Head of caudate nucleus (tissue), 42 donors: ENCODE measurements around the gene MYO1G.
A peak's percentile ranks its signal among the peaks of the same experiment; 100 is the strongest.

Source experiments
- DNase-seq, 42 donors: peaks; one replicate each; pipeline versions ENCODE4 v3.0.0 to v3.0.0-alpha.2; 2020 to 2021; ENCODE audit warnings: mixed read lengths in 7 of 42
- intact Hi-C: fragments of 100-400 bp; cut with DNase I; formaldehyde crosslinking; loops from one replicate; pipeline ENCODE4 v1.15.0; 2022

The MYO1G gene

DNA sequence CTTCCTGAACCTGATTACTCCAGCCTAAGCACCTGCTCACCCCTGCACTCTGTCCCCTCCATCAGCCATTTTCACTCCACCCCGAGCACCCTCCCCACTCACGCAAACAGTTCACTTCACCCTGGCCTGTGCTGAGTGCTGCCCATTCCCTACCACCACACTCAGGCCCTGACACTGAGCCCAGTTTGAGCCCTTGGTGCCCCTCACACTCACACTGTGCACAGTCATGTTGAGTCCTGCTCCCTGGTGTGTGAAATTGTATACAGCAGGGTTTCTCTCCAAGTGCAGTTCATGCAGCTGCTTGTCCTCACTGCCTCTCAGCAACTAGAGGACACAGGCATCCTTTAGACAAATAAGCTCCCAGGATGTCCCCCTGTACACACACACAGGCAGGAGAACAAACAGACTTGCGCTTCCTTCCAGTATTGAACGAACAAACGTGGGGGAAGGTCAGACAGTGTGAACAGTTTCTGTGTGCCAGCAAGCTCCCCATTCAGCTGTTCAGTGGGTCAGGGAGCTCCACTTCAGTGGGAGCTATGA lies 6.8 kb downstream of the MYO1G start:
- intact Hi-C loops, result no loop called here
- no peak for DNase-seq

DNA sequence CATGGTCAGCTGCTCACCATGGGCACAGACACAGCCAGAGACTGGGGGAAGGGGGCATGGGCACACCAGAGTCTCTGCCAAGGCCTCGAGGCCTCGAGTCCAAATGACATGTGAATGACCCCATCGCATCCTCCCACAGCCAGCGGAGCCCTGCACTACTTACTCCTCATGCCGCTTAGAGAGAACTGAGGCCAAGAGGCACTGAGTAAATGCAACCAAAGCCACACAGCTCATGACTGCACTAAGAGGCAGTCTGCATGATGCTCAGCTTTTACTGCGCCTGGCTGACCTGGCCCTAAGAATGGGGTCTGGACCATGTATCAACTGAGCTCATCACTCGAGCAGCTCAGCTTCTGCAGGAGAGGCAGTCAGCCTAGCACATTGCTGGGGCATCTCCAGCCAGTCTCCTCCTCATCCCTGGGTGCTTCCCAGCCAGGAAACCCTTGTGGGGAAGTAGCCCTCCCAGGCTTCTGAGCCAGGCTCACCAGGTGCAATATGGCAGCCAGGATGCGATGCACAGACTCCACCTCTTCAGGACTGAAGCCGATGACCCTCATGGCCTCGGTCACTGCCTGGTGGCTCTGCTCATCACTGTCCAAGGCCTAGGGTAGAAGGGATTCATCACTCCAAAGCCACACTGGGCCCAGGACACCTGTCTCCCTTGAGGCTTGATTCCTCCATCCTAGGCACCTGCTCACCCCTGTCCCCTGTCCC lies 7.5 kb downstream of the MYO1G start:
- no peak for DNase-seq
- intact Hi-C loops, result no loop called here

DNA sequence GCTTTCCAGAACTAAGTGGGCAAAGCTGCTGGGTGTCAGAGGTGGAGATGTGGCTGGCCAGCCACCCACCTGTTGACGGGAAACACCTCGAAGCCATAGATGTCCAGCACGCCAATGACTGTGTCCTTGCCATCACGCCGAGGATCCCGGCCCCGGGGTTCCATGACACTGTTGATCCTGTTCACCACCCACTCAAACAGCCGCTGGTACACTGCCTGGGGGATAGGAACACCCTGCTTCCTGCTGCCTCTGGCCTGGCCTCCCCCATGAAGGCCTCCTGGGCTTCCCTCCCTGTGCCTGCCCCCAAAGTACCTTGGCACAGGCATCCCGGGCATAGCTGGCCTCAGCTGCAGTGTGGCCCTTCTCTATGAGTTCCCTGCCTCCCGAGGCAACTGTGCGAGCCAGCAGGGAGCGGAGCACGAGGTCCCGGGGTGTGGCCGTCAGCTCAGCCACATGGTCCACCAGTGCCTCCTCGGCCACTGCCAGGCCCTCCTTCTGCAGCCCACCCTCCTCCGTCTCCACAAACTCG lies 8.2 kb downstream of the MYO1G start:
- intact Hi-C loops, result no loop called here
- no peak for DNase-seq

DNA sequence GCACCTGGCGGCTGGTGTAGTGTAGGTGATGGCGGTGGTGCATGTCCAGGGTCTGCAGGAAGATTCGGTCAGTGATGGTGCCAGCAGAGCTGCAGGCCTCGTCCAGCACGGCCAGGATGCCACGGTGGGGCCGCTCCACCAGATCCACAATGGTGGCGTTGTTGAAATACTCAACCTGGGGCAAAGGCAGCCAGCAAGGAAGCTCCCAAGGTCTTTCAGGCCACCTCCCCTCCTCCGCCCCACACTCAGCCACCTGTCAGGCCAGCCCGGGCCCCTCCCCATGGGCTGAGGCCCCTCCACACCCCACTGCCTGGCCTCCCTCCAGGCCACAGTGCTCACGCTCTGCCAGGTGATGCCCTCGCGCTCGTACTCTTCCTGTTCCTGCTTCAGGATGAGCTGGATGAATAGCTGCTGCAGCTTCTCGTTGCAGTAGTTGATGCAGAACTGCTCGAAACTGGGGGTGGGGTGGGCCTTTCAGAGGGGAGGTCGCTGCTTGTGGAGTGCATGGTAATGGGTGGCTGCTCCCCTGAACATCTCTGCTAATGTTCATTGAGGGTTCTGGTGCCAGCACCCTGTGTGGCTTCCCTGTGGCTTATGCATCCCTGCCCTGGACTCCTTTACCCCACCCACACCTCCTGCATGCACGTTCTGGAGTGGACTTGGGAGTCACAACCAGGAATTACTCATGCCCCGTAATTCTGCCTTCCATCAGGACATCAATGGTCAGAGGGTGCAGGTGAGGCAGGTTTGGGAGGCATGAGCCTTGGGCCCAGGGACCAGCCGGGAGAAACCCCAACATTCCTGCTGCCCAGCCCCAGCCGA lies 8.9 kb downstream of the MYO1G start:
- intact Hi-C loops, result no loop called here
- DNase-seq, result no peak

DNA sequence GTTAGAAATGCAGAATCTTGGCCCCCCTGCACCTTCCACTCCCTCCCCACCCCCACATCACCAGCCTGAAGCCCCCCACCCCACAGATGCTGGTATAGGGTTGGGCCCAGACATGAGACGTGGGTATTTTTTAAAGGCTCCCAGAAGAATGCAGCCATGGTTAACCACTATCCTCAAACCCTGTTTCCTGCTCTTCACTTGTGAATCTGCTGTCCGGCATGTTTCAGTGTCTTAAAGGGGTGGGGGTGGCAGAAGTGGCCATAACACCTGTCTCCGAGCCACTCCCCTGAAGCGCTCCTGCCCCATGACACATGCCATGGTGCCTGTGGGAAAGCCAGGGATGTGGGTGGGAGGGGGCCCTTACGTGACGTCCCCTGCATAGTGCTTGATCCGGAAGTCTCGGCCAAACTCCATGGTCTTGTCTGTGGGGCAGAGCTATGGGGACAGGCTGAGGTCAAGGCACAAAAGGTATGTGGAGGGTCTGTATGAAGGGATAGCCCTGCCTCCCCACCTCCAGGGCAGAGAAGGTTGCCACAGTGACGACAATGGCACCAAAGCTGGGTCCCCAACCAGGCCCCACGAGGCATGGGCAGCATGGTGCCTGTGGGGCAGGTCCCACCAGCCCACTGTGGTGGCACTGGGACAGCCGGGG lies 9.6 kb downstream of the MYO1G start:
- intact Hi-C loops, result no loop called here
- no peak for DNase-seq

DNA sequence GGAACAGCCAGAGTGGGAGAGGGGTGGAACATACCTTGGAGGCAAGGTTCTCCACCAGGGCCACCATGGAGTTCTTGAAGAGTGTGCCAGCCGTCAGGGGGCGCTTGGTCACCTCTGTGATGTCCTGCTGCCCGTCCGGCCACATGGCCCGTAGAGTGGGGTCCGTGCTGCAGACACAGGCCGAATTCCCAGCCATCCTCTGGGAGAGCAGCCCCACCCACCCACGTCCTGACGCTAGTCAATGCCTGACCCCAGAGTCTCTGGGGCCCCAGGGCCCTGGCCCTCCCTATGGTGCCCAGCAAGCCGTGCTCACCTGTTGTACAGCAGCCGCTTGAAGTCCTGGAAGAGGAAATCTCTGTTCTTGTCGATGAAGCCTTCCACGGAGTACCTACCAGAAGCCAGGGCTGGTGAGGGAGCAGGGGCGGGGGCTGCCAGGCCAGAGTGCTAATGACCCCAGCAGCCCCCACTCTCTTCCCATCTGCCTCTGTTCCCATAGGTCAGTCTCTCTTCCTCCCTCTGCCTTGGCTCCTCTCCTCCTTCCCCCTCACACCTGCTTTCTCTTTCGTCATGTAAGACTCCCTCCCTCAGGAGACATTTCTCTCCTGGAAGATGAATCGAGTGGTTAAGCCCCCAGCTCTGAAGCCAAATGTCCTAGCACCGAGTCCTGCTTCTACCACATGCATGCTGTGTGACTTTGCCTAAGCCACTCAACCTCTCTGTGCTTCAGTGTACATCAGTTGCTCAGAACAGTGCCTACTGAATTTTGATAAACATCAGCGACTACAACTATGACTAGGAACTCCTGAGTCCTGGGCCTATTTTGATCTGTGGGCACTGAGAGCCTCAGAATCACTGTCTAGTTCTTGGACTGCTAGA lies 11.0 kb downstream of the MYO1G start:
- DNase-seq, result peak in 5 of 42 donors; percentile 29 to 63 (median 42)
- intact Hi-C loops, result no loop called here

DNA sequence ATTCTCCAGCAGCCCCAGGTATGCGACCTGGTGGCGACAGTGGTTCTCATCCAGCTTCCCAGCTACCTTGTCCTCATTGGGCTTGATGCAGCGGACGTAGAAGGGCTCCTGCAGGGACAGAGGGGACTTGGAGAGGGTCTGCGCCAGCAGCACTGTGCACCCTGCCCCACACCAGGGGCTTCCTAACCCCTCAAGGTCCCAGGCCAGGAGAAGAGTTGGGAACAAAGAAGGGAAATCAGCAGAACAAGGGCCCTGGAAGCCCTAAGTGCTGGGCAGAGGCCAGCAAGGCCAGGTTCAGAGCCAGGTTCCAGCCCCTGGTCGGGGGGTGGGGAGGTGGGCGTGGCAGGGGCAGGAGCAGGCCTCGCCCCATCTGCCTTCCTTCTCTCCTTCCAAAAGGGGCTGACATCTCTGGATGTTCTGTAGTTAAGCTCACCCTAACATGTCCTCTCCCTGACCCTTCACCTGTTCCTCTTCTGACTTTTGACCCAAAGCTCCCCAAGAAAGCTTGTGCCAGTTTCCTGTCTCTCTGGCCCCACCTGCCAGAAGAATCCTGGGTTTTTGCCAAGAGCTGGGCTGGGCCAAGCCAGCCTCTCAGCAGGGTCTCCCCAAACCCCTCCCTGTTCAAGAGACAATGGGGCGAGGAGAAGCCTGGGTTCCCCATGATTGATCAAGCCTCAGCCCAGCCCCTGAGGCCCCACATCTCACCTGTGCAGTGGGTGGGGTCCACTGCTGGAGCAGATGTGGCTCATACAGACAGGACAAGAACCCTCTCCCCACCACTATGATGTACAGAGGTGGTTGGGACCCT lies 11.9 kb downstream of the MYO1G start:
- intact Hi-C loops, result no loop called here
- peak in 2 of 42 donors; percentile 6 to 18 for DNase-seq

DNA sequence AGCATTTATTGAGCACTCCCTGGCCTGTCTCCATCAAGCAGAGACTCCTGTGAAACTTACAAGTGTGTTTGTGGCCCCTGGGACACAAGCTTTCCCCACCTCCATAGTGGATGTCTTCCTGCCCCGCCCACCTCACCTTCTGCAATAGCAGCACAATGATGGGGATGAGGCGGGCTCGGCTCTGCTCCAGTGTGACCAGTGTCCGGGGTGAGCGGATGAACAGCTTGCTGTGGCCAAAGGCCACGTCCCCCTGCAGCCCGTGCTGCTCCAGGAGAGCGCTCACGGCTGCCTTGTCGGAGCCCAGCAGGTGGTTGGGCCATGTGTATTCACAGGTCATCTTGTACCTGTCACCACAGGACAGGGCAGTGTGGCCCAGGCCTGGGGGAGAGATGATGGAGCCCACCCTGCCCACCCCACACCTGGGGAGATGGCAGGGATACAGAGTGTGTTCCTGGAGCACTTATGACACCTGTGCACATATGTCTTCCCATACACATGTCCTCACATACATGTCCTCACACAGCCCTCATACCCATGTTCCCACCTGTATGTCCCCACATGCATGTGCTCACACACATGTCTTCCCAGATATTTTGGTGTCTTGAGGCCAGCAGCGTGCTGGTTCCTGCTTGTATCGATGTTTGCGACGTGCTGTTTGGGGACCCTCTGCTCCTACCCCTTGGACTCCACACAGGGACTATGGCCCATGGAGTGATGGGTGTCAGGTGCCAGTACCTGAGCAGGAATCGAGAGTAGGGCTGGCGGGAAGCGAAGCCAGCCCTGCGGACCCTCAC lies 12.7 kb downstream of the MYO1G start:
- DNase-seq, result peak in 2 of 42 donors; percentile 7 to 25
- intact Hi-C loops, result no loop called here

DNA sequence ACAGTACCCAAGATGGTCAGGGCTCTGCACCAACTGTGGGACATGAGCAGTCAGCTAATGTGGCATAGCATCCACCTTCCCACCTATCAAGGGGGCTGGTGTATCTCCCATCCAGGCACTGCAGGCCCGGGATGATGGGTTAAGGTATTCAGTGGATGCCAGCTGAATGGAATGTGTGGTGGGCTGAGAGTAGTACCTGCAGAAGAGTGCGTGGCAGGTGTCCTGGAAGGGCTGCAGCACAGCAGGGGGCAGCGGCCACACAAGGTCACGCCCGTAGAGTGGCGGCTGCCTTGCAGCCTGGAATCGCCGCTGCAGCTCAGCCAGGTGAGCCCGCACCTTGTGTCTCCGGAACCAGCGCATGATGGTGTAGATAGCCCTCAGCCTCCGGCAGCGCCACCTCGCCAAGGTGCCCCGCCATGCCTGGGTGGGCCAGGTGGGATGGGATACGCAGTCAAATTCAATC lies 13.3 kb downstream of the MYO1G start:
- intact Hi-C loops, result no loop called here
- peak in 1 of 42 donors; percentile 15 for DNase-seq

DNA sequence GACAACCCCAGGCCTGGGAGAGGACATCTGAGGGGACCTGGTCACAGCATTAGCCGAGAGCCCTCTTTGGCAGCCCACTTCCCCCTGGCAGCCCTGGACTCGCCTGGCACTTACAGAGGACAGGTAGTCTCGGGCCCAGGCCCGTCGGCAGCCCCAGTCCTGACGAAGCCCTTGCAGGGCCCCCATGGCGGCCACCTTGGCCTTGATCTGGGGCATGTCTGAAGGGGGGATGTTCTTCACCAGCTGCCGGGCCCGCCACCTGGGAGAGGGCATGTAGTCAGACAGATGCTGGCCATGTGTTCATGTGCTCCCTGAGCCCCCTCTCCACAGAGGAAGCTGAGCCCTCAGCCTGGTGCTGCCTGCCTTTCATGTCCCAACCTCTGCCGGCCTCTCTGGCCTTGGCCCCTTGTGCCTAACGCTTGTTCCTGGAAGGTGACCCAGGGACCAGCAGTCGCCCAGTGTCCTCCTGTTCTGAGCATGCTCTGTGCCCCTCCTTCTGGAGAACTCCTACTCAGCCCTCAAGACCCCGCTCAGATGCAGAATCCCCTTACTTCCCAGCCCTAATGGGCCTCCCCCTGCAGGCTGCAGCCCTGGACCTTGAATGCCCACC lies 13.9 kb downstream of the MYO1G start:
- intact Hi-C loops, result no loop called here

DNA sequence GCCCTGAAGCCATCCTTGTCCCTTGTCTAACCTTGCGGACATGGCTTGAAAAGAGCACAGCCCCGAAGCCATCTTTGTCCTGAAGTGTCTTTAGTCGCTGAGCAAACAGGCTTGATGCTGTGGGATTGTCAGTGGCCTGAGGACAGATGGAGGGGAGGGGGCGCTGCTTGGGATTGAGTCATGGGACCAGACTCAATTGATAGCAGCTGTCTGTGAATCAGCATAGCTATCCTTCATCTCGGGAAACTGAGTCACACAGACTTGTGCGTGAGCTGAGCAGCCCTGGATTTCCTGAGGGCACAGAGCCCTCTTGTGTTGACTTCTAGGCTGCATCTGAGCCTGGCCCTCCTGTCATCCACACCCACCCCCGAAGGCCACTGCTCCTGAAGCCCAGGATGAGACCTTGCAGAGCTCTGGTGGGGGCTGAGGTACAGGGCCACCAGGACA lies 14.4 kb downstream of the MYO1G start:
- no peak for DNase-seq
- intact Hi-C loops, result no loop called here

More for the DNA sequence above, 13.9 kb downstream of the MYO1G start:
- DNase-seq, result peak in 2 of 42 donors; percentile 10 to 27

DNA sequence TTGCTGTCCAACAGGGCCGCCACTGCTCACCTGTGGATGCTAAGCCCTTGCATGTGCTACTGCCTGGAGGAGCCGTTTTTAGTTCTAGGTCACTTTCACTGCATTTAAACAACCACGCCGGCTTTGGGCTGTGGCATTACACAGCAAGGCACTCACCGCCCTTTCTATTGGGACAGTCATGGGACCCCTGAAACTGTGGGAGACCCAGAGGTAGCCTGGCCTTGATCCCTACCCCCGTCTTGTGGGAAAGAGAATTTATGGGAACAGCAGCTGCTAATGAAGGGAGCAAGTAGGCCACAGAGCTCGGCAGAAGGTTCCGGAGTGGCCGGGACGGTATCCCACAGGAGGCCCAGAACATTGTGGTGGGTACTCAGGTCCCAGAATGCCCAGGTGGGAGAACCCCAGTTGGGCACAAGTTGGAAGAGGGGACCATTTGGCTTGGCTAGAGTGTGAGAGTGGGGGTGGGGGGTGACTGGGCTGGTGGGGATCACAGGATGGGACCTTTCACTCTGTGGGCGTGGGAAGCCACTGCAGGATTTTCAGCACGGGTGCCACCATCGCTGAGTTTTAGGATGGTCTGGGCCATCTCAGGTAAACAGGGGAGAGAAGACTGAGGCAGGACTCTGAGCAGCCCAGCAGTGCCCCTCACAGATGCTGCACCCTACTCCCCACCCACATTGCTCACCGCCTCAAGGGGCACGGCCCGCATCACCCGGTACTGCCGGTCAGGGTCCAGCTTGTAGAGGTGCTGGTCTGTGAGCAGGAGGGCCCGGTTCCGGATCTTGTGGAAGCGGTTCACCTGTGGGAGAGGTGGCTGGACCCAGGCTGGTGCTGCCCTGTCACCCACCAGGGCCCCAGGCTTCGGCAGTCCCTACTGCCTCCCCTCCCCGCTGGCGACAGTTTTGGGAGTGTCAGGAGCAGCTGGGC lies 15.2 kb downstream of the MYO1G start:
- intact Hi-C loops, result no loop called here
- DNase-seq, result peak in 3 of 42 donors; percentile 10 to 30 (median 30)

DNA sequence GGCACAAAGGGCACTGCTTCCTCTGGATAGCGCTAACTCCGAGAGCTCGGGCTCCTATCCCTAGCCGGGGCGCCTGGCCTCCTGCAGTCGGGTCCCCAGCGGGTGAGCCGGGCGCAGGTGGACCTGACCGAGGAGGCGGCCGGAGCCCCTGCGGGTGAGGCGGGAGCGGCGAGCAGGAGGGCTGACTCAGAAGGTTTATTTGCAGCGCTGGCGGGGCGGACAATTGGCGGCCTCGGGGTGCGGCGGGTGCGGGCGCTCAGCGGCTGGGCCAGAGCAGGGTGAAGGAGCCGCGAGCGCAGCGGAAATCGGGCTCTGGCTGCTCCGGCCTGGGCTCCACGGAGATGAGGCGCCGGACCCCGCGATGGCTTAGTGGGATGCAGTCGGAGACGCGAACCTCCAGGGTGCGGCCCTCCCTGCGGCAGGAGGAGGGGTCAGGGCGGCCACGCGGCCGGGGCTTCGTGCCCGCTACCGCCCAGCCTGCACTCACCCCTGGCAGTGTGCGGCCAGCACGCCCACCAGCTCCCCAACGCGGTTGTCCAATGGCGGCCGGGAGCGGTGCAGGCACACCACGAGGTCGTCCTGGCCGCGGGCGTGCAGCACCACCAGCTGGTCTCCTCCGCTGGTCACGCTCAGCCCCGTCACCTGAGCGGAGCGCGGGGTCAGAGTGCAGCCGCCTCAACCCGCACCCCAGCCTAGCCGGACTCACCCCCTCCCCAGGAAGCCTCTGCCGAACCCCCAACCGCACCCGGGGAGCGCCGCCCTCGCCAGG lies 16.1 kb downstream of the MYO1G start:
- intact Hi-C loops, result no loop called here
- peak in 18 of 42 donors; percentile 15 to 64 (median 38) for DNase-seq

DNA sequence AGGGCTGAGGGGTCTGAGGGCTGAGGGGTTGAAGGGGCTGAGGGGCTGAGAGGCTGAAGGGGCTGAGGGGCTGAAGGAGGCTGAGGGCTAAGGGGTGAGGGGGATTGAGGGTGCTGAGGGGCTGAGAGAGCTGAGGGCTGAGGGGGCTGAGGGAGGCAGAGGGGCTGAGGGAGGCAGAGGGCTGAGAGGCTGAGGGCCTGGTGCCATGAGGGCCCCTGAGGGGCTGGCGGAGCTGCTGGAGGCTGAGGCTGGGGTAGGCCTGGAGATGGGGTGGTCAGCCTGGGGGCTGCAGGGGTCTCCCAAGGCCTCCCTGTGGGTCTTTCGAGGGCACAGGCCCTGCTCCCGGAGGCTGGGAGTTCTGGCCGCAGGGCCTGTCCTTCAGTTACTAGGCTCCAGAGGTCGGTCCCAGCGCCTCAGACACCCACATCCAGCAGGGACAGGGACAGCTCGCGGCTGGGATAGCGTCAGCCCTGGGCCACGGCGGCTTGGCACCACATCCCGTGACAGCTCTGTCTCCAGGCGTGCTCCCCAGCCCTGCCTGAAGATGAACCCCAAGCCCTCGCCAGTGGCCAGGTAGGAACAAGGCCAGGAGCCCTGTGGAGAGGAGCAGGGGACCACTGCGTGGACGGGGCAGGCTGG lies 16.9 kb downstream of the MYO1G start:
- intact Hi-C loops, result no loop called here
- DNase-seq, result peak in 5 of 42 donors; percentile 8 to 47 (median 28)
